Kidney epithelial cell (primary cell): ENCODE results near the gene THSD7B. TPM values are rescaled to one million over a fixed set of nuclear protein-coding genes. Genes with fewer than 3 reads are reported as not detected.
"Not testable (repeated sequence)": the region's sequence is repeated elsewhere in the genome, so short reads cannot be mapped to it uniquely, and the experiment has no call there.

Experiments
- DNase-seq: peaks from one replicate; pipeline ENCODE4 v3.0.0-alpha.2; 2010; ENCODE audit warnings: low read depth
- H3K27me3 ChIP-seq: 2 replicates; pipeline ENCODE4 v1.6.0; 2011; ENCODE audit warnings: low read length; ENCODE audit not compliant: control insufficient read depth, insufficient read depth
- H3K36me3 ChIP-seq: 2 replicates; pipeline ENCODE4 v1.5.1; 2011; ENCODE audit warnings: low read length; ENCODE audit not compliant: control insufficient read depth, insufficient read depth
- H3K4me3 ChIP-seq: 2 replicates; pipeline ENCODE4 v1.5.1; 2011; ENCODE audit warnings: low read depth, mild to moderate bottlenecking, control low read depth, low read length
- total RNA-seq: library from RNA; depleted of rRNA; stranded (reverse); fragments of >200 nt; gene quantifications from 2 replicates; pipeline ENCODE4 v1.2.3, GENCODE V29; 2015
- TF ChIP-seq, protein P1 (sequence below): IDR thresholded peaks from 2 replicates; pipeline ENCODE4 v1.5.1; 2011; ENCODE audit warnings: mild to moderate bottlenecking, moderate library complexity, low read length, control low read depth, inconsistent platforms; ENCODE audit not compliant: insufficient read depth, poor library complexity, severe bottlenecking

THSD7B gene
- total RNA-seq, 1 donor from 2014 or later, result 0.04 TPM

GRCh38 chr2:136741471-136741870 lies 23.9 kb upstream of the THSD7B start:
- no peaks in the 10 kb centered on the region for H3K27me3 ChIP-seq
- H3K4me3 ChIP-seq, result no peak overlapping the region
- H3K36me3 ChIP-seq, result no peaks in the 10 kb centered on the region
- TF ChIP-seq, protein P1, sequence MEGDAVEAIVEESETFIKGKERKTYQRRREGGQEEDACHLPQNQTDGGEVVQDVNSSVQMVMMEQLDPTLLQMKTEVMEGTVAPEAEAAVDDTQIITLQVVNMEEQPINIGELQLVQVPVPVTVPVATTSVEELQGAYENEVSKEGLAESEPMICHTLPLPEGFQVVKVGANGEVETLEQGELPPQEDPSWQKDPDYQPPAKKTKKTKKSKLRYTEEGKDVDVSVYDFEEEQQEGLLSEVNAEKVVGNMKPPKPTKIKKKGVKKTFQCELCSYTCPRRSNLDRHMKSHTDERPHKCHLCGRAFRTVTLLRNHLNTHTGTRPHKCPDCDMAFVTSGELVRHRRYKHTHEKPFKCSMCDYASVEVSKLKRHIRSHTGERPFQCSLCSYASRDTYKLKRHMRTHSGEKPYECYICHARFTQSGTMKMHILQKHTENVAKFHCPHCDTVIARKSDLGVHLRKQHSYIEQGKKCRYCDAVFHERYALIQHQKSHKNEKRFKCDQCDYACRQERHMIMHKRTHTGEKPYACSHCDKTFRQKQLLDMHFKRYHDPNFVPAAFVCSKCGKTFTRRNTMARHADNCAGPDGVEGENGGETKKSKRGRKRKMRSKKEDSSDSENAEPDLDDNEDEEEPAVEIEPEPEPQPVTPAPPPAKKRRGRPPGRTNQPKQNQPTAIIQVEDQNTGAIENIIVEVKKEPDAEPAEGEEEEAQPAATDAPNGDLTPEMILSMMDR, result no peak
- no peak for DNase-seq

- H3K27me3 ChIP-seq, result no peaks in the 10 kb centered on the region
- TF ChIP-seq, protein P1, result no peak
- H3K4me3 ChIP-seq, result no peak overlapping the region
- no peak for DNase-seq
- H3K36me3 ChIP-seq, result no peaks in the 10 kb centered on the region
These were observed 15.3 kb upstream of the THSD7B start for GRCh38 chr2:136750065-136750464.

DNA sequence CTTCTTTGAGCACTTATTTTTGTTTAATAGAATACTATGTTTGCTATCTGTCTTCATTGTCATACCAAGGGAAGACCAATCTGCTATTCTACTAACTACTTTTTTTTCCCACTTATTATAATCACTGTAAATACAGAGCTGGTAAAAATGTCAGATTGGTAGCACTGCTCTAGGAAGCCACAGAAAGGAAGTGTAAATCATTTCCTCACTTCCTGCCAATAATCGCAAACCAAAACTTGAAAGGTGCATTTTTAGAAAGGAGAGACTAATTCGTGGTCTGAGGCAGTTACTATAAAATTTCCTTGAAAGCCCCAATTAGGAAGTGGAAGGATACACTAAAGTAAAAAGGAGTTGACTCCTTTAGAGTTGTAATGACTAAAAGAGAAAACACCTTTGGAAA lies 13.9 kb upstream of the THSD7B start:
- Histone ChIP-seq H3K27me3 (no peaks in the 10 kb centered on the region), H3K4me3 (no peak overlapping the region), H3K36me3 (no peaks in the 10 kb centered on the region)
- TF ChIP-seq, protein P1, result no peak
- DNase-seq, result no peak

DNA sequence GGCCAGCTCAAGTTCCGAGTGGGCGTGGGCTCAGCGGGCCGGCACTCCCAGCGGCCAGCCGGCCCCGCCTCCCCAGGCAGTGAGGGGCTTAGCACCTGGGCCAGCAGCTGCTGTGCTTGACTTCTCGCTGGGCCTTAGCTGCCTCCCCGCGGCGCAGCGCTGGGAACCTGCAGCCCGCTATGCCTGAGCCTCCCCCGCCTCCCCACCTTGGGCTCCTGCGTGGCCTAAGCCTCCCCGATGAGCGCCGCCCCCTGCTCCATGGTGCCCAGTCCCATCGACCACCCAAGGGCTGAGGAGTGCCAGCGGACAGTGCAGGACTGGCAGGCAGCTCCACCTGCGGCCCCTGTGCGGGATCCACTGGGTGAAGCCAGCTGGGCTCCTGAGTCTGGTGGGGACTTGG lies 6.8 kb upstream of the THSD7B start:
- H3K36me3 ChIP-seq, H3K27me3 ChIP-seq, H3K4me3 ChIP-seq, DNase-seq: not testable (repeated sequence)

GRCh38 chr2:136764452-136765255 lies 691 bp upstream of the THSD7B start:
- no peak for DNase-seq
- Histone ChIP-seq H3K27me3 (peaks cover 24% of the 10 kb centered on the region), H3K4me3 (peak overlapping the region; percentile 51), H3K36me3 (no peaks in the 10 kb centered on the region)
- TF ChIP-seq, protein P1, result no peak

DNA sequence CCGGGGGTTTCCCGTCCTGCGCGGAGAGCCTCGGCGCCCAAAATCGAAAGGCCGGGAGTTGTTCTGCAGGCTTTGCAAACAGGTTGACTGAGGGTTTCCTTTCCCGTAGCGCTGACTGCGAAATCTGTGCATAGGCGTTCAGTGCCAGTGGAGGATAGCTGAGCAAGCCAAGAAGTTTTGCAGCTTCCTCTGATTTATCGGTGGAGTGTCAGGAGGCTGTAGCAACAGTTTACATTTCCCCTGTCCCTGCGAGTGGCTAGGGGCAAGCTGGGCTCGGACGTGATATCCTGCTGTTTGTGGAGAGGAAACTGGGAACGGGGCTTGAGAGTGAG lies 694 bp downstream of the THSD7B start:
- Histone ChIP-seq H3K4me3 (peak overlapping the region; percentile 51), H3K36me3 (no peaks in the 10 kb centered on the region), H3K27me3 (peaks cover 24% of the 10 kb centered on the region)
- TF ChIP-seq, protein P1, result no peak
- DNase-seq, result no peak
